H9 (cell line): ENCODE results near the gene ARHGAP4. TPM values are rescaled to one million over a fixed set of nuclear protein-coding genes. Genes with fewer than 3 reads are reported as not detected.

Experiments
- DNase-seq: peaks from one replicate; pipeline ENCODE4 v3.0.0-alpha.2; 2017
- H2AFZ ChIP-seq: one replicate; pipeline ENCODE4 v1.6.1; 2013; ENCODE audit warnings: mild to moderate bottlenecking, low read length, control low read depth, moderate library complexity
- H2AK5ac ChIP-seq: 2 replicates; pipeline ENCODE4 v1.6.1; 2013; ENCODE audit warnings: low read length, control low read depth, mixed read lengths; ENCODE audit not compliant: insufficient read length
- H2BK120ac ChIP-seq: one replicate; pipeline ENCODE4 v1.6.1; 2013; ENCODE audit warnings: low read depth, mild to moderate bottlenecking, low read length, control low read depth, inconsistent platforms; ENCODE audit not compliant: poor library complexity, severe bottlenecking
- H2BK12ac ChIP-seq: 2 replicates; pipeline ENCODE4 v1.6.1; 2013; ENCODE audit warnings: low read length, control low read depth, mixed read lengths, low read depth; ENCODE audit not compliant: insufficient read length
- H2BK15ac ChIP-seq: 2 replicates; pipeline ENCODE4 v1.6.1; 2013; ENCODE audit warnings: low read depth, low read length, control low read depth
- H2BK20ac ChIP-seq: one replicate; pipeline ENCODE4 v1.6.1; 2013; ENCODE audit warnings: low read depth, mild to moderate bottlenecking, low read length, control low read depth, inconsistent platforms; ENCODE audit not compliant: poor library complexity, severe bottlenecking
- H2BK5ac ChIP-seq: 2 replicates; pipeline ENCODE4 v1.6.1; 2013; ENCODE audit warnings: low read length, control low read depth, mixed read lengths; ENCODE audit not compliant: insufficient read length
- H3K14ac ChIP-seq: 2 replicates; pipeline ENCODE4 v1.6.1; 2013; ENCODE audit warnings: low read length, control low read depth; ENCODE audit not compliant: insufficient read depth
- H3K18ac ChIP-seq: 2 replicates; pipeline ENCODE4 v1.6.1; 2013; ENCODE audit warnings: low read depth, mild to moderate bottlenecking, mixed read lengths, low read length, control low read depth; ENCODE audit not compliant: insufficient read length
- H3K23ac ChIP-seq: 2 replicates; pipeline ENCODE4 v1.6.1; 2013; ENCODE audit warnings: low read length, control low read depth, mixed read lengths, low read depth; ENCODE audit not compliant: insufficient read length
- H3K23me2 ChIP-seq: 2 replicates; pipeline ENCODE4 v1.6.1; 2013; ENCODE audit warnings: low read depth, mild to moderate bottlenecking, mixed read lengths, low read length, control low read depth; ENCODE audit not compliant: insufficient read length, poor library complexity, severe bottlenecking
- H3K27ac ChIP-seq: 2 replicates; pipeline ENCODE4 v1.5.1; 2013; ENCODE audit warnings: low read length, control low read depth, mixed read lengths, low read depth; ENCODE audit not compliant: insufficient read length
- H3K27me3 ChIP-seq: 2 replicates; pipeline ENCODE4 v1.6.1; 2013; ENCODE audit warnings: low read length, control low read depth, inconsistent platforms; ENCODE audit not compliant: insufficient read depth
- H3K4ac ChIP-seq: 2 replicates; pipeline ENCODE4 v1.6.1; 2013; ENCODE audit warnings: low read depth, mild to moderate bottlenecking, control low read depth, inconsistent platforms, low read length, moderate library complexity
- H3K4me1 ChIP-seq: 2 replicates; pipeline ENCODE4 v1.6.1; 2013; ENCODE audit warnings: low read length, control low read depth, inconsistent platforms; ENCODE audit not compliant: insufficient read depth
- H3K4me2 ChIP-seq: 2 replicates; pipeline ENCODE4 v1.6.1; 2013; ENCODE audit warnings: low read length, control low read depth, mixed read lengths; ENCODE audit not compliant: insufficient read length, insufficient read depth
- H3K56ac ChIP-seq: 2 replicates; pipeline ENCODE4 v1.6.1; 2013; ENCODE audit warnings: low read depth, mild to moderate bottlenecking, mixed read lengths, low read length, control low read depth; ENCODE audit not compliant: insufficient read length
- H3K79me1 ChIP-seq: 2 replicates; pipeline ENCODE4 v1.6.1; 2013; ENCODE audit warnings: low read depth, mild to moderate bottlenecking, moderate library complexity, low read length, control low read depth, inconsistent platforms; ENCODE audit not compliant: insufficient read depth, poor library complexity, severe bottlenecking
- H3K79me2 ChIP-seq: 2 replicates; pipeline ENCODE4 v1.6.1; 2013; ENCODE audit warnings: low read length, control low read depth, inconsistent platforms; ENCODE audit not compliant: insufficient read depth
- H3K9ac ChIP-seq: 2 replicates; pipeline ENCODE4 v1.6.1; 2013; ENCODE audit warnings: low read length, control low read depth, mixed read lengths; ENCODE audit not compliant: insufficient read length; ENCODE audit errors: extremely low read depth
- H3K9me3 ChIP-seq: one replicate; pipeline ENCODE4 v1.6.1; 2013; ENCODE audit warnings: low read depth, low read length, inconsistent platforms; ENCODE audit not compliant: control insufficient read depth
- H3T11ph ChIP-seq: one replicate; pipeline ENCODE4 v1.6.1; 2013; ENCODE audit warnings: mild to moderate bottlenecking, low read length, control low read depth, inconsistent platforms
- H4K20me1 ChIP-seq: one replicate; pipeline ENCODE4 v1.6.1; 2013; ENCODE audit not compliant: control insufficient read depth, insufficient read length, insufficient read depth
- H4K5ac ChIP-seq: 2 replicates; pipeline ENCODE4 v1.6.1; 2013; ENCODE audit warnings: low read depth, mild to moderate bottlenecking, mixed read lengths, low read length, control low read depth; ENCODE audit not compliant: insufficient read length
- H4K8ac ChIP-seq: replicated peaks from 2 replicates; pipeline ENCODE4 v1.6.1; 2013; ENCODE audit warnings: low read length, control low read depth, mixed read lengths, low read depth; ENCODE audit not compliant: insufficient read length
- H4K91ac ChIP-seq: 2 replicates; pipeline ENCODE4 v1.6.1; 2013; ENCODE audit warnings: low read depth, mild to moderate bottlenecking, moderate library complexity, mixed read lengths, low read length, control low read depth; ENCODE audit not compliant: insufficient read length
- H3K27ac Mint-ChIP-seq, 3 experiments: 2 replicates in 2 of 3; 3 replicates in 1 of 3; pipeline ENCODE4 v1.8.0; 2020 to 2021; ENCODE audit warnings: mixed read lengths in 3 of 3, mild to moderate bottlenecking in 1 of 3, moderate library complexity in 1 of 3
- H3K27me3 Mint-ChIP-seq: 2 replicates; pipeline ENCODE4 v1.8.0; 2021; ENCODE audit warnings: low read depth, mild to moderate bottlenecking, moderate library complexity, mixed read lengths
- H3K36me3 Mint-ChIP-seq, 3 experiments: 2 replicates in 2 of 3; 3 replicates in 1 of 3; pipeline ENCODE4 v1.8.0; 2020 to 2021; ENCODE audit warnings: low read depth in 3 of 3, mixed read lengths in 3 of 3; ENCODE audit not compliant: insufficient read depth in 1 of 3
- H3K4me1 Mint-ChIP-seq, 2 experiments: 2 replicates each; pipeline ENCODE4 v1.8.0; 2020; ENCODE audit warnings: mixed read lengths in 2 of 2
- H3K4me3 Mint-ChIP-seq, 2 experiments: 2 replicates in 1 of 2; 3 replicates in 1 of 2; pipeline ENCODE4 v1.8.0; 2020 to 2021; ENCODE audit warnings: mild to moderate bottlenecking in 2 of 2, mixed read lengths in 2 of 2, moderate library complexity in 1 of 2
- H3K9me3 Mint-ChIP-seq, 2 experiments: 2 replicates in 1 of 2; 3 replicates in 1 of 2; pipeline ENCODE4 v1.8.0; 2020; ENCODE audit warnings: mild to moderate bottlenecking in 2 of 2, mixed read lengths in 2 of 2, moderate library complexity in 1 of 2
- WGBS: extraction: QIAGEN DNeasy Blood & Tissue Kit; methylation state at CpG from one replicate; pipeline ENCODE4 v1.1.7; 2013; ENCODE audit warnings: missing lambda C conversion rate, low lambda C conversion rate, mixed read lengths; ENCODE audit not compliant: insufficient read length; ENCODE audit errors: extremely low coverage; 5-methylcytosine and 5-hydroxymethylcytosine counted together
- total RNA-seq: library from RNA; stranded (reverse); gene quantifications from 2 replicates; pipeline ENCODE4 v1.2.1, GENCODE V29; 2021
- TF ChIP-seq, protein P1 (sequence below): fragments of 200-600 bp; sonication (generic); conservative IDR thresholded peaks from 3 replicates; pipeline ENCODE4 v1.8.0; 2021; ENCODE audit warnings: antibody characterized with exemption, mild to moderate bottlenecking

ARHGAP4 gene
- total RNA-seq, 1 experiment from 2014 or later: 37.8 TPM

DNA sequence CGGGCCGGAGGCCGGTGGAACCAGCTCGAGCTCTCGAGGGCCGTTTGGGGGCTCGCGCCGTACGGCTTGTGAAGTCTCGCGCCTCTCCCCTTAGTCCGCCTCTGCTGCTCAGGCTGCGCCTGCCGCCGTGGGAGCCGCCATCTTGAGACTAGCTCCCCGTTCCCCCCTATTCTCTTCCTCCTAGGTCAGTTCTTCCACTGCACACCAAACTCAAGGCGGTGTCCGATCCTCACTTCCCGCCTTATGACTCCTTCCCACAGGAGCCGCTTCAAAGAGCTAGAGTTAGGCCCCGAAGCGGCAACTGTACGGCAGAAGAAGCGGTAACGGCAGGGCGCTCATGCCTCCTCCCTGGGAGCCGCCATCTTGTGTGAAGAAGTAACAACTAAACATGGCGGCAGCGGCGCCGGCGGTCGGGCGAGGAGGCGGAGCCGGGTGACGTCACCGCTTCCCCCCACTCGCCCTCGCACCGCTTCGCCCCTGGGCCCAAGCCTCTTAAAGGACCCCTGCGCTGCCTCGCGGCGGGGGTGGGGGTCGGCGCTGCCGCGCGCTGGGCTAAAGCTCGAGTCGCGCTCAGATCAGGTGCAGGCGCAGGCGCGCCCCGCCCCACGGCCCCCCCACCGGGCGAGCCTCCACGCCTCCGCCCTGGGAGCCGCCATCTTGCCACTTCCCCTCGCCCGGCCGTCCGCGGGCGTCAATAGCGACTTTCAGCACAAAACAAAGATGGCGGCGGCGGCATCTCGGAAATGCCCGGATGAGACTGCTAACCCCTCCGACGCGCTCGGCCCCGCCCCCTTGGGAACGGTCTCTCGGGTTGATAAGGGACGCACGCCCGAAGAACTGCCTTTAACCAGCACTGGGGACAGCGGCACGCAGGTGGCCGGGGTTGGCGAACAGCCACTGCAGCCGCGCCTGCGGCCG is 45.6 kb upstream of the ARHGAP4 start, which contains the start of gene HCFC1:
HCFC1 (minus strand) TSS at position 369 of the 918 bp plus-strand sequence. CDS start 978 bp downstream, outside the sequence.
- Histone ChIP-seq H2BK120ac (peak within 1 kb of the TSS; percentile 98), H3K27ac (peak within 1 kb of the TSS; percentile 94), H4K91ac (peak within 1 kb of the TSS; percentile 81), H3K4me2 (peak within 1 kb of the TSS; percentile 80), H3K23ac (no peak within 1 kb of the TSS), H3K18ac (peak within 1 kb of the TSS; percentile 100), H3K9ac (peak within 1 kb of the TSS; percentile 99), H2BK12ac (peak within 1 kb of the TSS; percentile 41), H3K27me3 (no peaks in the 10 kb centered on the region), H3K56ac (peak within 1 kb of the TSS; percentile 83), H3K79me2 (peaks cover 30% of the 10 kb centered on the region; the same call in 1 of the 2 replicates), H3K79me1 (no peaks in the 10 kb centered on the region), H3K4ac (peak within 1 kb of the TSS; percentile 88; the same call in 1 of the 2 replicates), H3K14ac (peak within 1 kb of the TSS; percentile 100), H2AFZ (no peak within 1 kb of the TSS), H4K8ac (no peak within 1 kb of the TSS), H3T11ph (no peak within 1 kb of the TSS), H2BK15ac (no peak within 1 kb of the TSS; the same call in 1 of the 2 replicates), H4K5ac (peak within 1 kb of the TSS; percentile 88), H3K4me1 (peaks cover 4% of the 10 kb centered on the region; the same call in 1 of the 2 replicates), H3K23me2 (peaks cover 18% of the 10 kb centered on the region), H4K20me1 (no peaks in the 10 kb centered on the region), H2AK5ac (no peak within 1 kb of the TSS), H2BK20ac (no peak within 1 kb of the TSS), H2BK5ac (peak within 1 kb of the TSS; percentile 94), H3K9me3 (no peaks in the 10 kb centered on the region)
- H3K27ac Mint-ChIP-seq: peak within 1 kb of the TSS; percentile 100
- peak within 1 kb of the TSS; percentile 100 for H3K4me3 Mint-ChIP-seq
- no CpG with 5 or more reads among the region's 96 CpGs for WGBS
- no peaks in the 10 kb centered on the region for H3K27me3 Mint-ChIP-seq
- H3K4me1 Mint-ChIP-seq: peaks cover 33 to 45% of the 10 kb centered on the region in 2 experiments
- peaks cover 4 to 6% of the 10 kb centered on the region in 2 experiments; a peak in 3 of 5 replicates for H3K9me3 Mint-ChIP-seq
- H3K36me3 Mint-ChIP-seq: peaks cover 8 to 22% (median 11%) of the 10 kb centered on the region in 3 experiments
- TF ChIP-seq, protein P1, sequence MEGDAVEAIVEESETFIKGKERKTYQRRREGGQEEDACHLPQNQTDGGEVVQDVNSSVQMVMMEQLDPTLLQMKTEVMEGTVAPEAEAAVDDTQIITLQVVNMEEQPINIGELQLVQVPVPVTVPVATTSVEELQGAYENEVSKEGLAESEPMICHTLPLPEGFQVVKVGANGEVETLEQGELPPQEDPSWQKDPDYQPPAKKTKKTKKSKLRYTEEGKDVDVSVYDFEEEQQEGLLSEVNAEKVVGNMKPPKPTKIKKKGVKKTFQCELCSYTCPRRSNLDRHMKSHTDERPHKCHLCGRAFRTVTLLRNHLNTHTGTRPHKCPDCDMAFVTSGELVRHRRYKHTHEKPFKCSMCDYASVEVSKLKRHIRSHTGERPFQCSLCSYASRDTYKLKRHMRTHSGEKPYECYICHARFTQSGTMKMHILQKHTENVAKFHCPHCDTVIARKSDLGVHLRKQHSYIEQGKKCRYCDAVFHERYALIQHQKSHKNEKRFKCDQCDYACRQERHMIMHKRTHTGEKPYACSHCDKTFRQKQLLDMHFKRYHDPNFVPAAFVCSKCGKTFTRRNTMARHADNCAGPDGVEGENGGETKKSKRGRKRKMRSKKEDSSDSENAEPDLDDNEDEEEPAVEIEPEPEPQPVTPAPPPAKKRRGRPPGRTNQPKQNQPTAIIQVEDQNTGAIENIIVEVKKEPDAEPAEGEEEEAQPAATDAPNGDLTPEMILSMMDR: no peak
- DNase-seq: peak; percentile 86
